ENCODE results near the gene BCAT1.
"Not testable (repeated sequence)": the region's sequence is repeated elsewhere in the genome, so short reads cannot be mapped to it uniquely, and the experiment has no call there.

BCAT1 gene

DNA sequence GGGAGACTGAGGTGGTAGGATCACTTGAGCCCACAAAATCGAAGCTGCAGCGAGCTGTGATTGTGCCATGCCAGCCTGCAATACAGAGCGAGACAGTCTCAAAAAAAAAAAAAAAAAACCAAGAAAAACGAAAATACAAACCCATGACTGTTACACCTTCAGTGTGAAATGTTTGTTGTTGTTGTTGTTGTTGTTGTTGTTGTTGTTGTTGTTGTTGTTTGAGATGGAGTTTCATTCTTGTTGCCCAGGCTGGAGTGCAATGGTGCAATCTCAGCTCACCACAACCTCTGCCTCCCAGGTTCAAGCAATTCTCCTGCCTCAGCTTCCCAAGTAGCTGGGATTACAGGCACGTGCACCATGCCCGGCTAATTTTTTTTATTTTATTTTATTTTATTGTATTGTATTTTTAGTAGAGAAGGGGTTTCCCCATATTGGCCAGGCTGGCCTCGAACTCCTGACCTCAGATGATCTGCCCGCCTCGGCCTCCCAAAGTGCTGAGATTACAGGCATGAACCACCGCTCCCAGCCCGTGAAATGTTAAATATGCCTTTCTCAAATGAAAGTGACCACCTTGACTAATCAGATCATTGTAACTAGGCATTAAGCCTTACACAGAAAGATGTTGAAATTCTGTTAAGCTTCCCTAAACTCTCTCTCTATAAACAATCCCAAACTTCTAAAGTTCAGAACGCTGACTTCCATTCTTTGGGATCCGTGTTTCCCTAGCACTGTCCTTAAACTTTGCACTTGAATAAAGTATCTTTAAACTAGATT is 20.2 kb downstream of the BCAT1 start:
- H3K36me3 ChIP-seq (replicated peaks); DNase-seq (ENCODE audit: low spot score in 2 of 2); H3K27me3 ChIP-seq (ENCODE audit: low read depth); in situ Hi-C loops (cut with MboI; ENCODE audit: low sequenced_read_pairs); H3K9me3 ChIP-seq; H3K4me3 ChIP-seq: not testable (repeated sequence)
- peaks cover 22% of the 10 kb centered on the region for H3K4me1 ChIP-seq

DNA sequence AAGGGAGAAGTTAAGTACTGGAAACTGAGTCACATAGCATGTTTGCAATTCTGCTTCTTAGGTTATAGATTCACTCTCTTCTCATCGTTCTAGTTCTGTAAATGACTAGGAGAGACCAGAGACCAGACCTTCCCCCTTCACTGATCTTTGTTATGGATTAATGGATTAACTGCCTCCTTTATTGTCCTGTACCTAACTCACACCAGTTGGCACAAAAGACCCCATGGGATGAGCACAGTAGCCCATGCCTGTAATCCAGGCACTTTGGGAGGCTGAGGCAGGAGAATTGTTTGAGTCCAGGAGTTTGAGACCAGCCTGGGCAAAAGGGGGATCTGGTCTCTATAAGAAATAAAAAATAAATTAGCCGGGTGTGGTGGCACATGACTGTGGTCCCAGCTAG is 20.8 kb downstream of the BCAT1 start:
- Histone ChIP-seq H3K4me3 (no peak overlapping the region), H3K4me1 (peaks cover 22% of the 10 kb centered on the region), H3K36me3 (replicated peaks) (no peaks in the 10 kb centered on the region; the same call in 1 of the 2 replicates), H3K9me3 (no peaks in the 10 kb centered on the region), H3K27me3 (ENCODE audit: low read depth) (no peaks in the 10 kb centered on the region)
- DNase-seq (ENCODE audit: low spot score in 2 of 2), result peak; percentile 54 to 57
- in situ Hi-C loops (cut with MboI; ENCODE audit: low sequenced_read_pairs), result no loop called here

DNA sequence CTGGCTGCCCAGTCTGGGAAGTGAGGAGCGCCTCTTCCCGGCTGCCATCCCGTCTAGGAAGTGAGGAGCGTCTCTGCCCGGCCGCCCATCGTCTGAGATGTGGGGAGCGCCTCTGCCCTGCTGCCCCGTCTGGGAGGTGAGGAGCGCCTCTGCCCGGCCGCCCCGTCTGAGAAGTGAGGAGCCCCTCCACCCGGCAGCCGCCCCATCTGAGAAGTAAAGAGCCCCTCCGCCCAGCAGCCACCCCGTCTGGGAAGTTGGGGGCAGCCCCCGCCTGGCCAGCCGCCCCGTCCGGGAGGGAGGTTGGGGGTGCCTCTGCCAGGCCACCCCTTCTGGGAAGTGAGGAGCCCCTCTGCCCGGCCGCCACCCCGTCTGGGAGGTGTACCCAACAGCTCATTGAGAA is 22.8 kb downstream of the BCAT1 start:
- H3K36me3 ChIP-seq (replicated peaks); in situ Hi-C loops (cut with MboI; ENCODE audit: low sequenced_read_pairs); H3K9me3 ChIP-seq: not testable (repeated sequence)

DNA sequence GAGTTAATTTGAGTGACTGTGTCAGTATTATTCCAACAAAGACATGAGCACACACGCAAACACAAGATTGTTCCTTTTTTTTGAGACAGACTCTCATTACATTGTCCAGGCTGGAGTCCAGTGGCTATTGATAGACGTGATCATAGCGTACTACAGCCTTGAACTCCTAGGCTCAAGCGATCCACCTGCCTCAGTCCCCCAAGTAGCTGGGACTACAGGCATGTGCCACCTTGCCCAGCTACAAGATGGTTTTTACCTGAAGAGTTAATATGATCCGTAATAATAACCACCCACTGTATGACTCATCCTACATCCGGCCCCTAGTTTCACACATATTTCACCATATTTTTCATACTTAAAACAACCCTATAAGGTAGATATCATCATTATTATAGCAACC is 26.8 kb downstream of the BCAT1 start:
- Histone ChIP-seq H3K4me3 (no peak overlapping the region), H3K36me3 (replicated peaks) (no peaks in the 10 kb centered on the region; the same call in 1 of the 2 replicates), H3K27me3 (ENCODE audit: low read depth) (no peaks in the 10 kb centered on the region), H3K4me1 (peaks cover 10% of the 10 kb centered on the region; the same call in 1 of the 2 replicates), H3K9me3 (no peaks in the 10 kb centered on the region)
- in situ Hi-C loops (cut with MboI; ENCODE audit: low sequenced_read_pairs), result no loop called here
- DNase-seq (ENCODE audit: low spot score in 2 of 2), result no peak

More for the DNA sequence above, 22.8 kb downstream of the BCAT1 start:
- DNase-seq (ENCODE audit: low spot score in 2 of 2); H3K4me3 ChIP-seq; H3K27me3 ChIP-seq (ENCODE audit: low read depth): not testable (repeated sequence)
- H3K4me1 ChIP-seq, result peaks cover 22% of the 10 kb centered on the region

DNA sequence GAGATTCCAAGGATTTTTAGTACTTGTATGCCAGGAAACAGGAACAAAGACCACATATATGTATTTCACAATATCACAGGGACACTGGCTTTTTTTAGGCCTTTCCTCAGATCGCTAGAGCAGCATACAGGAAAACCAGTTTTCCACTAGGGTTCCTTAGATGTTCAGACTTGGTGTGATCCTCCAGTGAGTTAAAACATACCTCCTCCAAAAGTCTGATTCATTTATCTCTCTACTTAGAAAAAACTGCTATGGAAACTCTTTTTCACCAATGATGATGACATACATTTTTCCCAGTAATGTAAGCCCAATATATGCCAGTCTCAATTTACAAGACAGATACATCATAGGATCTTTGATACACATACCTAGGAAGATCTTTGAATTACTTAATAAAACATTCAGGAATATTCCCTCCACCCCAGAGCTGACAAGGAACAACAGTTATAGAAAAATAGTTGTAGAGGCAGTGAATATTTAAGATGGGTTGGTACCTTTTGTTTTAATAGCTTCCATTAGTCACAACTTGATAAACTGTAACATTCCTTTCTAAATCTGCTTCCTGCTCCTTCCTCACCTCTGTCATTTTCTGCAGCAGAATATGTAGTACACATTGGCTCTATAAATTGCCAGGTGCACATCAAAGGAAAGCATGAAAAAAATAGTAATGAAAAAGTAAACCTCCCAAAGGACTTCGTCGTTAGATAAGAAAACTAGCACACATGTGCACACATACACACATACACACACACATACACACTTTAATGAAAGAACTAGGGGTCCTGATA is 27.5 kb downstream of the BCAT1 start:
- H3K4me1 ChIP-seq, result peaks cover 10% of the 10 kb centered on the region; the same call in 1 of the 2 replicates
- H3K9me3 ChIP-seq, result no peaks in the 10 kb centered on the region
- H3K27me3 ChIP-seq (ENCODE audit: low read depth), result no peaks in the 10 kb centered on the region
- in situ Hi-C loops (cut with MboI; ENCODE audit: low sequenced_read_pairs), result no loop called here
- H3K36me3 ChIP-seq (replicated peaks), result no peaks in the 10 kb centered on the region; the same call in 1 of the 2 replicates
- DNase-seq (ENCODE audit: low spot score in 2 of 2), result no peak
- no peak overlapping the region for H3K4me3 ChIP-seq

DNA sequence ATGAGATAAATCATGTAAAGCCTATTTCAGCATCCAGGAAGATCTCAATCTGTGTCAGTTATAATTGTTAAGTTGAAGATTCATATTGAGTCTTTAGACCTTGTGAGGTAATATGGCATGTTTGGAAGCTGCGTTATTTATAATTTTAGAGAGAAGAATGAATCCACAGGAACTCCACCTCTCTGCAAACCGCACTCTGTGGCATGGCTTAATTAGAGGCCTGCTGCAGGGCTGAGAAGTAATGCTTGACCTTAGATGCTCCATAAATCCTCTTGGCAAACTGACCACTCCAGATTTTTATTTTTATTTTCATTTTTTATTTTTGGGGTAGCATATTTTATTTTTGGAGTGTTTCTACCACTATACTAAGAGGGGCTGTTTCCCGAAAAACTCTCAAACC is 28.8 kb downstream of the BCAT1 start:
- Histone ChIP-seq H3K9me3 (no peaks in the 10 kb centered on the region), H3K27me3 (ENCODE audit: low read depth) (no peaks in the 10 kb centered on the region), H3K4me1 (peaks cover 10% of the 10 kb centered on the region; the same call in 1 of the 2 replicates), H3K36me3 (replicated peaks) (no peaks in the 10 kb centered on the region; the same call in 1 of the 2 replicates), H3K4me3 (no peak overlapping the region)
- in situ Hi-C loops (cut with MboI; ENCODE audit: low sequenced_read_pairs), result no loop called here
- DNase-seq (ENCODE audit: low spot score in 2 of 2), result no peak

DNA sequence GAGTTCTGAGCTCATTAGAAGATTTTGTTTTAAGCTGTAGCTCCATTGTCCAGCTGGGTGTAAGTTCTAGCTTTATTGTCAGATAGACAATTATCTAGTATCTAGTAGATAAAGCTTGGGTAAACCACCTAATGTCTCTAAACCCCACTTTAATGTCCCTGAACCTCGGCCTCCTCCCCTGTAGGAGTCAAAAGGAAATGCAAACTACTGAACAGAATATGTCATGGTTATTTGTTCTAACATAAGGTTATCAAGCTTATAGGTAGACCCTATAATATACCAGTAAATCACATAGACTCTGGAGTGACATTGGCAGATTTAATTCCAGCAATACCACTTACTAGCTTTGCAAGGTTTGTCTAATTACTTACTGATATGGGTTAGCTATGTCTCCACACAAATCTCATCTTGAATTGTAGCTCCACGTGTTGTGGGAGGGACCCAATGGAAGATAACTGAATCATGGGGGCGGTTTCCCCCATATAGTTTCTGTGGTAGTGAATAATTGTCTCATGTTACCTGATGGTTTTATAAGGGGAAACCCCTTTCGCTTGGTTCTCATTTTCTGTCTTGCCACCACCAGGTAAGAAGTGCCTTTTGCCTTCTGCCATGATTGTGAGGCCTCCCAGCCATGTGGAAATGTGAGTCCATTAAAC is 29.4 kb downstream of the BCAT1 start:
- Histone ChIP-seq H3K27me3 (ENCODE audit: low read depth) (no peaks in the 10 kb centered on the region), H3K36me3 (replicated peaks) (no peaks in the 10 kb centered on the region; the same call in 1 of the 2 replicates), H3K4me1 (peaks cover 5% of the 10 kb centered on the region; the same call in 1 of the 2 replicates), H3K4me3 (no peak overlapping the region), H3K9me3 (no peaks in the 10 kb centered on the region)
- DNase-seq (ENCODE audit: low spot score in 2 of 2), result no peak
- in situ Hi-C loops (cut with MboI; ENCODE audit: low sequenced_read_pairs), result no loop called here

DNA sequence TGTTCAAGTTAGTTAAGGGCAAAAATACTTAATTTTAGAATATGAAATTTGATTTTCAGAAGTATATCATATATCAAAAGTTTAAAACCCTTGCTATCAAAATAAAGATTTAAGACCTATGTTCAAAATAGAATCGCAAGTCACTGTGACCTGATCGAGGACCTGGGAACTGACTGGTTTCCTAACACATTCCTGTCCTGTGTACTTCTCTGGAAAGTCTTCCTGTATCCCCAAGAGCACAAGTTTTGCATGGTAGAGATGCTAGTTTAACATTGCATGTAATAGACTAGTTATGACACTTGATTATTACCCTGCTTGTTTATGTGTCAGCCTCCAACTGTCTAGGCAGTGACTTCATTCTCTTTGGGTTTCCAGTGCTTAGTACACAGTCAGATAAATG is 30.3 kb downstream of the BCAT1 start:
- Histone ChIP-seq H3K4me1 (0 out of 2 replicates have a peak, but pooled peaks cover 4% of the 10 kb centered on the region), H3K27me3 (ENCODE audit: low read depth) (no peaks in the 10 kb centered on the region), H3K4me3 (no peak overlapping the region), H3K36me3 (replicated peaks) (no peaks in the 10 kb centered on the region; the same call in 1 of the 2 replicates), H3K9me3 (no peaks in the 10 kb centered on the region)
- in situ Hi-C loops (cut with MboI; ENCODE audit: low sequenced_read_pairs), result no loop called here
- DNase-seq (ENCODE audit: low spot score in 2 of 2), result no peak

DNA sequence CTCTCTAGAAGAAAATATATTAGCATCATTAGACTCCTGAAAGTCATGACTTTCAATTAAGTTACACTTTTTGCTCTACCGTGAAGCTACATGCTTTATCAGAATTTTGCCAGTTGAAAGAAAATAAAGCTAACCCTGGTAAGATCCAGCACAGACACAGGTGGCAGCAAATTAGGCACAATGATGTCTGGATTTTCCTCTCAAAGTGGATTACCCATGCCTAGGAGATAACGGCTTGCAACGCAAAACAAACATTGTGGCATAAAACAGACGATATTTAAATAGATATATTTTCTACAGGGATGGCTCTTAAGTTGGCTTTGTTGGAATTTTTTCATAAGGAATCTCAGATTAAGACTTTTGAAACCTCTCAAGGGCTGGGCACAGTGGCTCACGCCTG is 33.4 kb downstream of the BCAT1 start:
- peaks cover 4% of the 10 kb centered on the region; the same call in 1 of the 2 replicates for H3K4me1 ChIP-seq
- no peaks in the 10 kb centered on the region; the same call in 1 of the 2 replicates for H3K36me3 ChIP-seq (replicated peaks)
- in situ Hi-C loops (cut with MboI; ENCODE audit: low sequenced_read_pairs), result no loop called here
- H3K4me3 ChIP-seq, result no peak overlapping the region
- H3K27me3 ChIP-seq (ENCODE audit: low read depth), result no peaks in the 10 kb centered on the region
- H3K9me3 ChIP-seq, result no peaks in the 10 kb centered on the region
- no peak for DNase-seq (ENCODE audit: low spot score in 2 of 2)

DNA sequence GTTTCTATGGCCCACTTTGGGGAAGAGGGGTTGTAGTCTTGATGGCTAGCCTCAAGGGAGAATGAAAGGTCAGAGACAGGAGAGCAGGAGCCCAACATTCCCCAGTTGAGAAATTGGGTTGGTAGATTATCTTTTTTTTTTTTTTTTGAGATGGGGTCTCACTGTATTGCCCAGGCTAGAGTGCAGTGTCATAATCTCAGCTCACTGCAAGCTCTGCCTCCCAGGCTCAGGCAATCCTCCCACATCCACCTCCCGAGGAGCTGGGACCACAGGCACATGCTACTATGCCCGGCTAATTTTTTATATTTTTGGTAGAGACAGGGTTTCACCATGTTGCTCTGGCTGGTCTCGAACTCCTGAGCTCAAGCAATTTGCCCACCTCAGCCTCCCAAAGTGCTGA is 34.9 kb downstream of the BCAT1 start:
- Histone ChIP-seq H3K4me3 (no peak overlapping the region), H3K27me3 (ENCODE audit: low read depth) (no peaks in the 10 kb centered on the region), H3K9me3 (no peaks in the 10 kb centered on the region), H3K4me1 (no peaks in the 10 kb centered on the region; the same call in 1 of the 2 replicates), H3K36me3 (replicated peaks) (peaks cover 8% of the 10 kb centered on the region)
- DNase-seq (ENCODE audit: low spot score in 2 of 2), result no peak
- in situ Hi-C loops (cut with MboI; ENCODE audit: low sequenced_read_pairs), result no loop called here

DNA sequence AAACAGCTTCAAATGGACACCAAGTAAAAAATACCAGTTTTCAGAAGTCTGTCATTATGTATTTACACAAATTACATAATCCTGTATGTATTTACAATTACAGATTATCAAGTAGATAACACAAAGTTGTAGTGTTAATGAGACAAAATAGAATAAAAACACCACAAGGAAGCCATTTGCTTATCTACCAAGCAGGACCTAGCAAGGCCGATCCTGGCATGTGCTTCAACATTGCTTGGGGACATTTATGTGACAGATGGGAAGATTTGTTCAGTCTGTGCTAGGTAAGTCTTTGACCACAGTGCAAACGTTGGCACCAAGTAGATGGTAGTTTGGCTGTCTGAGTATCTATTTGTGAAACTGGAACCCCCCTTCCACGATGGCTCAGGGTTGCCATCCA is 35.8 kb downstream of the BCAT1 start:
- in situ Hi-C loops (cut with MboI; ENCODE audit: low sequenced_read_pairs), result no loop called here
- H3K4me1 ChIP-seq, result no peaks in the 10 kb centered on the region; the same call in 1 of the 2 replicates
- peaks cover 16% of the 10 kb centered on the region for H3K36me3 ChIP-seq (replicated peaks)
- H3K9me3 ChIP-seq, result no peaks in the 10 kb centered on the region; the same call in 1 of the 2 replicates
- H3K4me3 ChIP-seq, result no peak overlapping the region
- no peak for DNase-seq (ENCODE audit: low spot score in 2 of 2)
- no peaks in the 10 kb centered on the region for H3K27me3 ChIP-seq (ENCODE audit: low read depth)

DNA sequence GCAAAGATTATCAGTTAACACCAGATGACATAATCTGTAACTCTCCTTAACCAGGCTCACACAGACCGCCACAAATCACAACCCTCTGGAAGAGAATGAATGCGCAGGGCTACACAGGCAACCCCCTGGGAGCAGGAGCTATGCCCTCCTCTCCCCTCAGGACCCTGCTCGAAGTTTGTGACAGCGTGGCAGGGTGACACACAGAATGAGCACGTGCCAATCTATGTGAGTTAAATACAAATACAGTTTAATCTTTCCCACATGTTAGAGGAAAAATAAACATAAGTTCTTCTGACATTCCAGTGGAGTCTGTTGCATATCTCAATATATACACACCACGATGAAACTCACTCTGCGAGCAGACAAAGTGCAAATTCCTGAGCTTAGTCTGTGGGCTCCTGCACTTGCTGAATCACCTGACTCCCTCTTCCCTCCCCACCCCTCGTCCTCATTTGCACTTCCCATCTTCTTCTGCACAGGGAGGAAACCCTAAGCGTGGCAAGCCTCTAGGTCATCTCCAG is 37.6 kb downstream of the BCAT1 start:
- no peak overlapping the region for H3K4me3 ChIP-seq
- H3K27me3 ChIP-seq (ENCODE audit: low read depth), result no peaks in the 10 kb centered on the region
- peaks cover 7% of the 10 kb centered on the region for H3K4me1 ChIP-seq
- H3K36me3 ChIP-seq (replicated peaks), result peaks cover 16% of the 10 kb centered on the region
- H3K9me3 ChIP-seq, result no peaks in the 10 kb centered on the region; the same call in 1 of the 2 replicates
- in situ Hi-C loops (cut with MboI; ENCODE audit: low sequenced_read_pairs), result no loop called here
- DNase-seq (ENCODE audit: low spot score in 2 of 2), result no peak

DNA sequence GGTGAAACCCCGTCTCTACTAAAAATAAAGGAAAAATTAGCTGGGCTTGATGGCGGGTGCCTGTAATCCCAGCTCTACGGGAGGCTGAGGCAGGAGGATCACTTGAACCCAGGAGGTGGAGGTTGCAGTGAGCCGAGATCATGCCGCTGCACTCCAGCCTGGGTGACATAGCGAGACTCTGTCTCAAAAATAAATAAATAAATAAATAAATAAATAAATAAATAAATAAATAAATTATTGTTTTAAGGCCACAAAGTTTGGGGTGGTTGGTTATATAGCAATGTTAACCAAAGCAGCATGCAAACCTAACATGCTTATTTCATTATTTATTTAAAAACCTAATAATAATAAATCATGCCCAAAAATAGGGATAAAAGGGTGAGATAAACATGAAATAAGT is 38.7 kb downstream of the BCAT1 start:
- H3K36me3 ChIP-seq (replicated peaks), result peaks cover 16% of the 10 kb centered on the region
- H3K9me3 ChIP-seq; DNase-seq (ENCODE audit: low spot score in 2 of 2); H3K4me3 ChIP-seq; H3K27me3 ChIP-seq (ENCODE audit: low read depth); in situ Hi-C loops (cut with MboI; ENCODE audit: low sequenced_read_pairs): not testable (repeated sequence)
- peaks cover 19% of the 10 kb centered on the region for H3K4me1 ChIP-seq

All from HAP-1 (cell line).